Stimulated activated CD8-positive, alpha-beta memory T cell treated with anti-CD3 and anti-CD28 coated beads, Interleukin-12 subunit alpha, Interleukin-12 subunit beta, amount 100 ng/mL, for 24 hours (primary cell): ENCODE data around the gene KRTAP4-9.
"Not testable (repeated sequence)": the region's sequence is repeated elsewhere in the genome, so short reads cannot be mapped to it uniquely, and the experiment has no call there.

Source experiments
- DNase-seq: peaks from one replicate; pipeline ENCODE4 v3.0.0-alpha.2; 2020; ENCODE audit errors: extremely low read depth

KRTAP4-9 gene

DNA sequence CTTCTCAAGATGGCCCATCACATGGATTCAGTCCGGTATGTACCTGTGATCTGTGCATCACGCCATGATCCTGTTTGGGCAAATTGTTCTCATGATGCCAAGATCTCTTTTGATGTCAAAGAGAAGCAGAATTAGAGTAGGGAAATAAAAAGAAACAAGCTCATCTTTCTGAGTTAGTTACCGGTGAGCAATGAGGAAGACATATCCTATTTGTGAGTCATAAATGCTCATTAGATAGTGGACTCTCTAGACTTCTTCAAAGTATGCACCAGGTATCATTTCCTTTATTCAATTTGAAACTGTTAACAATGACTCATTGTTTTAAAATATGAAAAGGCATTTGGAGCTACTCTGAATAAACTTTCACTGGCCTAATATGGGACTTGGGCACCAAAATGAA, 26.8 kb downstream of the KRTAP4-9 start:
- no peak for DNase-seq

DNA sequence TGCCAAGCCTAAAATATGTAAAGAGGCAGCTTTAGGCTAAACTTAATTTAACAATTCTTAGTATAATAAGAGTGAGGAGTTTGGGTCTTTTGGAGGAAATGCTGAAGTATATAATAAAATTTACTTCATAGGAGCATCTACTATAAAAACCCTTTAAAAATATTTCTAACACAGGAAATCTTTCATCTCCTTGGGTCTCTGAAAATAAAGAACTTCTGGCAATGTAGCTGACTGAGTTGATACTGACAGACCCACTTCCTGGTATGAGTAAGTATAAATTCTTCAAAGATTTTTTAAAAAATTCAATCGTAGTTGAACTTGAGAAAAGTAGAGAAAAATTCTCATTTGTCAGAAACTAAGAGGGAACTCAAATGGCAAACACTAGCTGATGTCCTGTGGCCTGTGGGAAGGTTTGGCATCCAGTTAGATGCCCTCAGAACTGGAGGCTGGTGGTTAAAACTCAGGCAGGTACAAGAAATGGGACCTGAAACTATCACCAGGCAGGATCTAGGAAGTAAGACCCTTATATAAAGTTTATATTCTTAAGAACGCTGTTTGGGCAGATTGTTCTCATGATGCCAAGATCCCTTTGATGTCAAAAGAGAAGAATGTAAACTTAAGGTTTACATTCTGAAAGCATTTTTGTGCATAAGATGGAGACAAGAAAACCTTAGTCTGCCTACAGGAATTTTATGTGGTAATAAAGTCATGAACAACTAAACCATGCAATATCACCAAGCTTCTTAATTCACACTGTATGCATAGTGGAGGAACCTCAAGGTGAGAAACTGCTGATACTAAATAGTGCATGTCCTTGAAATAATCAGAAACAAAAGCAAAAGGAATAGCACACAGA, 28.9 kb downstream of the KRTAP4-9 start:
- no peak for DNase-seq

DNA sequence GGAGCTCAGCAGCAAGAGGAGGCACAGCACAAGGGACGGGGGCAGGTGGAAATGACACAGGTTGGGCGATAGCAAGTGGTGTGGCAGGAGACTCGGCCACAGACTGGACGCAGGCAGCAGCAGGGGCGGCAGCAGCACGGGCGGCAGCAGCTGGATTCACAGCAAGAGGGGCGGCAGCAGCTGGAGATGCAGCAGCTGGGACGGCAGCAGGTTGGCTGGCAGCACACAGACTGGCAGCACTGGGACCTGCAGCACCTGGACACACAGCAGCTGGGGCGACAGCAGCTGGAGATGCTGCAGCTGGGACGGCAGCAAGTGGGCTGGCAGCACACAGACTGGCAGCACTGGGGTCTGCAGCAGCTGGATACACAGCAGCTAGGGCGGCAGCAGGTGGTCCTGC, 34.7 kb downstream of the KRTAP4-9 start:
- DNase-seq = not testable (repeated sequence)

DNA sequence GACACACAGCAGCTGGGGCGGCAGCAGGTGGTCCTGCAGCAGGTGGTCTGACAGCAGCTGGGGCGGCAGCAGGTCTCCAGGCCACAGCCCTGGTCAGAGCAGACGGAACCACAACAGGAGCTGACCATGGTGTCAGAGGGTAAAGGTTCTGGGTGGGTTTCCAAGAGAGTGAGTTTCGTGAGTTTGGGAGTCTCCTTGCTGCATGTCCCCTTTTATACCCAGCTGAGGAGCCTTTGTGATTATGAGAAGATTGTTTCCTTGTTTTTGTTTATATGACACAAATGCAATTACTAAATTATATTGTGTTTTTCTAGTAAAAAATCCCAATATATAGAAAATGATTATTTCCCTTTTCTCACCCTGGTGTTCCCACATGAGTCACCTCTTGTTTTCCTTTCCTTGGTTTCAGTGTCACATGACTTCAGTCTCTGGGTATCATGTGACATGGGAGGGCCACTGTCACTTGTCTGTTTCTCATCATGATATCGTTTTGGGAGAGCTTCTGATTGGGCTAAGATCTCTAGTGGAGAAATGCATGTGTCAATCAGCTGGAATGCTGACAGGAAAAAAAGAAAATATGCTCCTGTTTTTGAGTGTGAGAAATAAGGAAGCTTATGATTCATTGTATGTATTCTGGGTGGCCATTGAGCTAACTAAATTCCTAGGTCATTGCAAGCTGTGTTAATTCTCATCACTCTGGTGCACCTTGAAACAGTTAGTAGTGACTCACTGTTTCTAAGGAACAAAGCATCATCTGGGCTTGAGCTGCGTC, 35.4 kb downstream of the KRTAP4-9 start, which contains the start of gene KRTAP4-6:
KRTAP4-6 (minus strand) TSS at position 185 of the 772 bp plus-strand sequence; CDS start at position 128, 57 bp downstream.
- no peak for DNase-seq

DNA sequence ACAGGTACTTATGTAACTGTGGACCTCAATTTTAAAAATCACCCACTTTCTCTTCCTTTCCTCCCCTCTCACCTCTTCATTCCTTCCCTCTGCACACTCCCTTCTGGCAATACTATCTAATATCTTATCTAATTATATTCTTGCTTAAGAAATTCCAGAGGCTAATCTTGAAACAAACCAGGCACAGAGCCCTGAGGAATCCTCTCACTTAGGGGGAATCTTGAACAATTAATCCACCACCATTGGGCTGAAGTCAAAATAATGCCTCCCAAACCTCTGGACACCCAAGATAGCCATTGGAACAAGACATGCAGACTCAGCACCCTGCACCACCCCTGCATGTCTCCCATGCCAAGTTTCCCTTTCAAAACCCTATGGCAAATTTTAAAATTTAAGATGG, 36.2 kb downstream of the KRTAP4-9 start:
- DNase-seq = no peak

DNA sequence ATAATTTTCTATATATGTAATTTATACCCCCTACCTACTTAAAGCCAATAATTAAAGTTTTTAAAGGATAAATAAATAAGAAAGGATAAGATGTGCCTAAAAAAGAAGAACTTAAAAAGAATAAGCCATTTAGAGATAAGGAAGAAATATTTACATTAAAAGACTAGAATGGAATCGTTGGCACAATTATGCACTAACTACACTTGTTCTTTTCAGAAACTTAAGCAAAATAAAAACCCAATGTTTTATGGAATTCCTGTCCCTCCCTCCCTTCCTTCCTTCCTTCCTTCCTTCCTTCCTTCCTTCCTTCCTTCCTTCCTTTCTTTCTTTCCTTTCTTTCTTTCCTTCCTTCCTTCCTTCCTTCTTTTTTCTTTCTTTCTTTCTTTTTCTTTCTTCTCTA, 39.7 kb downstream of the KRTAP4-9 start:
- no peak for DNase-seq

DNA sequence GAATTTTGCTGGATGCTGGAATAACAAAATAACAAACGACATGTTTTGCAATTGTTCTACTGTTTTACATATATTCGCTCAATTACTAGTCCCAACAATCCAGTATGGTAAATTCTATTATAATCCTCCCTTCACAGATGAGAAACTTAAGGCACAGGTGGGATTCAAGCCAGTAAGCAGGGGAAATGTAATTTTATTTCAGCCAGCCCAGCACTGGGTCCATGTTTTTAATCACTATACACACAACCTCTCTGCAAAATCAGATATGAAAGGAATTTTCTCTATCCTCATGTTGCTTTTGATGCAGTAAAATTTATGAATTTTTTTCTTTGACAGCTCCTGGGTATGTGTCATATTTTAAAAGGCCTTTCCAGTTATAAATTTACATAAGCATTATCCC, 40.1 kb downstream of the KRTAP4-9 start:
- DNase-seq = no peak

DNA sequence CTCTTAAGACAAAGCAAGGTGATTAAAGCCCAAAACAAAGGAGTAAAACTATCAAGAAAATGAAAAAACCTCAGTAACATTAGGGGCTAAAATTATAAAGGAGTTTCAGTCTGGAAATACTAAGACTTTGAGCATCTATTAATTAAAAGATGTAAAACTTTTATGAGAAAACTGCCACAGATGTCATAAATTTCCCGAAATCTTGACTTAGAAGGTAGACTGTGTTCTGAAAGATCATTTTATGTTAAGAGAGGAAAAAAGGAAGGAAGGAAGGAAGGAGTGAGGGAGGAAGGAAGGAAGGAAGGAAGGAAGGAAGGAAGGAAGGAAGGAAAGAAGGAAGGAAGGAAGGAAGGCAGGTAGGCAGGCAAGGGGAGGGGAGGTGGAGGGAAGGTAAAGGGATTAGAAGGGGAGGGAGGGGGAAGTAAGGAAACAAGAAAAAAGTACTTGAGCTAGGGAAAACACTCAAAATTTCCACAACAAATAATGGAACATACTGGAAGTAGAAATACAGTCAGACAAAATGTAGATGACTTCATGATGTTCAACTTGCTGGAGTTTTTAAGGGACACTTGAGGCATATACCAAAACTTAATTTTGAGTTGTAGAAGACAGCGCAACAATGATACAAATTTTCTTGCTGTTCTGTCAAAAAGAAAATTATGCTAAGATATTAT, 42.5 kb downstream of the KRTAP4-9 start:
- DNase-seq = no peak

DNA sequence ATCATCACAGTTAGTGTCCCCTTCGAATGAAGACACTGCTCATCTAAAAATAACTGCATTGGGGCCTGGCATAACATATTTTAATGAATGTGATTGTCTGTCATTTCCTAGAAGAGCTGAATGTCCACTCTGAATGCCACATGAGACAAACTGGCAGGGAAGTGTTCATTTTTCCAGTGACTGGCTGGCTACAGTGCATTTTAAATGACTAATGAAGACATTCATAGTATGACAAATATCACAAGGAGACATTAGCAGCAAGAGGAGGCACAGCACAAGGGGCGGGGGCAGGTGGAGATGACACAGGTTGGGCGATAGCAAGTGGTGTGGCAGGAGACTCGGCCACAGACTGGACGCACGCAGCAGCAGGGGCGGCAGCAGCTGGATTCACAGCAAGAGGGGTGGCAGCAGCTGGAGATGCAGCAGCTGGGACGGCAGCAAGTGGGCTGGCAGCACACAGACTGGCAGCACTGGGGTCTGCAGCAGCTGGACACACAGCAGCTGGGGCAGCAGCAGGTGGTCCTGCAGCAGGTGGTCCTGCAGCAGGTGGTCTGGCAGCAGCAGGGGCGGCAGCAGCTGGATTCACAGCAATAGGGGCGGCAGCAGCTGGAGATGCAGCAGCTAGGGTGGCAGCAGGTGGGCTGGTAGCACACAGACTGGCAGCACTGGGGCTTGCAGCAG, 43.9 kb downstream of the KRTAP4-9 start:
- not testable (repeated sequence) for DNase-seq

DNA sequence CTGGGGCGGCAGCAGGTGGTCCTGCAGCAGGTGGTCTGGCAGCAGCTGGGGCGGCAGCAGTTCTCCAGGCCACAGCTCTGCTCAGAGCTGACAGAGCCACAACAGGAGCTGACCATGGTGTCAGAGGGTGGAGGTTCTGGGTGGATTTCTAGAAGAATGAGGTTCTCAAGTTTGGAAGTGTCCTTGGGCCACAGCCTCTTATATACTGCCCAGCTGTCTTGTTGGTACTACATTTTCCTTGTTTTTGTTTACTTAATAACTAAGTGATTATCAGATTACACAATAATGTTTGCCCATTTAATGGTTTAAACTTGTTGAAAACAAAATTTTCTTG, 44.4 kb downstream of the KRTAP4-9 start, which contains the start of gene KRTAP4-5:
KRTAP4-5 (minus strand) TSS at position 174 of the 334 bp plus-strand sequence; CDS start at position 116, 58 bp downstream.
- no peak for DNase-seq

DNA sequence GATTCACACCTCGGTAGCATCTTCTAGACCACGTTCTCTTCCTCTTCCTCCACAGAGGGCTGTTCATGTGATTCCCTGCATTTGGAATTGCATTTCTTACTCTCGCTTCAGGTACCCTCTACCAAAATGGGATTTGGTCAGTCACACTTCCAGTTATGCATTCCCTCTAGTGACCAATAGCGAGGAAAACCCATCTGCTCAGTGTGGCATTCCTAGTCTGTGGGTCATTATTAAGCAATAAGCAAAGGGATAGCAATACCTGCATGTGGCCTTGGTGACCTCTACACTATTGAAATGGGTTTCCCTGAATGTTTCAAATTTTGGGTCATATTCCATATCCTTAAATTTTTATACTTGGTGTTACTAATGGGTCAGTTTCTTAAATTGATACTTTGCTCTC, 44.8 kb downstream of the KRTAP4-9 start:
- DNase-seq = no peak

DNA sequence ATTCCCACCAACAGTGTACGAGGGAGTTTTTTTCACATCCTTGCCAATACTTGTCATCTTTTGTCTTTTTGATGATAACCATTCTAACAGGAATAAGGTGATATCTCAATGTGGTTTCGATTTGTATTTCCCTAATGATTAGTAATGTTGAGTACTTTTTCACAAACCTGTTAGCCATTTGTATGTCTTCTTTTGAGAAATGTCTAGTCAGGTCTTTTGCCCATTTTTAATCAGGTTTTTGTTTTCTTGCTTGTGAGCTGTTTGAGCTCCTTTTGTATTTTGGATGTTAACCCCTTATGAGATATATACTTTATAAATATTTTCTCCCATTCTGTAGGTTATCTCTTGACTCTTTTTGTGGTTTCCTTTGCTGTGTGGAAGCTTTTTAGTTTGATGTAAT, 46.3 kb downstream of the KRTAP4-9 start:
- DNase-seq = no peak

DNA sequence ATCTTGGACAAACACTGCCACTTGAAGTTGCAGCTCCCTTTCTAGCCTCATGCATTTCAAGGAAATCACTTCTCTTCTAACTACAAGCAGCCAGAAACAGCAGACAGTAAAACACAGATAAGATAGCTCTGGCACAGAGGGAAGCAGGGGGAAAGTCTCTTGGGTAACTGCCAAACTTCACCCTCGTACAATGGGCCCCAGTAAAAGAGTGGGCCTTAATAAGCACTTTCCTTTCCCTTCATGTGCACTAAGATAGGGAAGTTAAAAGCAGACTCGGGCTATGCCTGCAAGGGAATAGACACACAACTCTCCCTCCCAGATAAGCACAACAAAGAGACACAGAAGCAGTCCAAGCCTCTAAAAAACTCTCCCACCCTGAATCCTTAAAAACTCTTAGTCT, 48.7 kb downstream of the KRTAP4-9 start:
- DNase-seq = no peak
